HG03442 (cell line): ENCODE data around the gene TANGO6.

Experiments used
- ATAC-seq: cut with Tn5 transposase; IDR thresholded peaks from one replicate; pipeline ENCODE4 v1.9.1; 2021; ENCODE audit warnings: mild to moderate bottlenecking, moderate library complexity; ENCODE audit not compliant: unreplicated experiment

Gene TANGO6

GRCh38 chr16:68860978-68861892 is 17.9 kb downstream of the TANGO6 start:
- ATAC-seq = no peak

- no peak for ATAC-seq
Observed at GRCh38 chr16:68866933-68867332, 23.6 kb downstream of the TANGO6 start.

GRCh38 chr16:68869492-68870088 is 26.3 kb downstream of the TANGO6 start:
- ATAC-seq = no peak

- no peak for ATAC-seq
Observed at GRCh38 chr16:68873635-68874471, 30.5 kb downstream of the TANGO6 start.

GRCh38 chr16:68875871-68876270 is 32.5 kb downstream of the TANGO6 start:
- no peak for ATAC-seq

GRCh38 chr16:68883685-68884084 is 40.4 kb downstream of the TANGO6 start:
- no peak for ATAC-seq

- ATAC-seq = no peak
Observed at GRCh38 chr16:68884401-68884800, 41.1 kb downstream of the TANGO6 start.

GRCh38 chr16:68884861-68885720 is 41.8 kb downstream of the TANGO6 start:
- no peak for ATAC-seq

GRCh38 chr16:68887107-68887506 is 43.8 kb downstream of the TANGO6 start:
- no peak for ATAC-seq

- ATAC-seq = no peak
Observed at GRCh38 chr16:68889508-68890150, 46.3 kb downstream of the TANGO6 start.

GRCh38 chr16:68892214-68892613 is 48.9 kb downstream of the TANGO6 start:
- no peak for ATAC-seq

GRCh38 chr16:68892898-68893297 is 49.6 kb downstream of the TANGO6 start:
- no peak for ATAC-seq

GRCh38 chr16:68893710-68894705 is 50.7 kb downstream of the TANGO6 start:
- ATAC-seq = no peak

GRCh38 chr16:68894714-68895113 is 51.4 kb downstream of the TANGO6 start:
- no peak for ATAC-seq

GRCh38 chr16:68898026-68898425 is 54.7 kb downstream of the TANGO6 start:
- ATAC-seq = no peak

- no peak for ATAC-seq
Observed at GRCh38 chr16:68900009-68900408, 56.7 kb downstream of the TANGO6 start.

GRCh38 chr16:68902003-68902968 is 59.0 kb downstream of the TANGO6 start:
- ATAC-seq = no peak

GRCh38 chr16:68902969-68903345 is 59.6 kb downstream of the TANGO6 start:
- ATAC-seq = no peak
